Stomach (tissue), 4 donors: ENCODE data around the gene ATG7.

Source experiments
- POLR2AphosphoS5 ChIP-seq, 3 donors: sonication (generic); formaldehyde crosslinking; IDR thresholded peaks; one replicate each; pipeline ENCODE4 v1.6.1; 2016; ENCODE audit warnings: antibody characterized with exemption in 3 of 3
- TF ChIP-seq, protein P1 (sequence below), 7 experiments: fragments of 450-650 bp in 4 of 7; fragments of 200-600 bp in 3 of 7; sonication (generic) in 3 of 7; IDR thresholded peaks; one replicate each; pipeline ENCODE4 v1.5.1; 2016 to 2019; ENCODE audit warnings: antibody characterized with exemption in 7 of 7, control low read depth in 2 of 7, mild to moderate bottlenecking in 1 of 7

DNA sequence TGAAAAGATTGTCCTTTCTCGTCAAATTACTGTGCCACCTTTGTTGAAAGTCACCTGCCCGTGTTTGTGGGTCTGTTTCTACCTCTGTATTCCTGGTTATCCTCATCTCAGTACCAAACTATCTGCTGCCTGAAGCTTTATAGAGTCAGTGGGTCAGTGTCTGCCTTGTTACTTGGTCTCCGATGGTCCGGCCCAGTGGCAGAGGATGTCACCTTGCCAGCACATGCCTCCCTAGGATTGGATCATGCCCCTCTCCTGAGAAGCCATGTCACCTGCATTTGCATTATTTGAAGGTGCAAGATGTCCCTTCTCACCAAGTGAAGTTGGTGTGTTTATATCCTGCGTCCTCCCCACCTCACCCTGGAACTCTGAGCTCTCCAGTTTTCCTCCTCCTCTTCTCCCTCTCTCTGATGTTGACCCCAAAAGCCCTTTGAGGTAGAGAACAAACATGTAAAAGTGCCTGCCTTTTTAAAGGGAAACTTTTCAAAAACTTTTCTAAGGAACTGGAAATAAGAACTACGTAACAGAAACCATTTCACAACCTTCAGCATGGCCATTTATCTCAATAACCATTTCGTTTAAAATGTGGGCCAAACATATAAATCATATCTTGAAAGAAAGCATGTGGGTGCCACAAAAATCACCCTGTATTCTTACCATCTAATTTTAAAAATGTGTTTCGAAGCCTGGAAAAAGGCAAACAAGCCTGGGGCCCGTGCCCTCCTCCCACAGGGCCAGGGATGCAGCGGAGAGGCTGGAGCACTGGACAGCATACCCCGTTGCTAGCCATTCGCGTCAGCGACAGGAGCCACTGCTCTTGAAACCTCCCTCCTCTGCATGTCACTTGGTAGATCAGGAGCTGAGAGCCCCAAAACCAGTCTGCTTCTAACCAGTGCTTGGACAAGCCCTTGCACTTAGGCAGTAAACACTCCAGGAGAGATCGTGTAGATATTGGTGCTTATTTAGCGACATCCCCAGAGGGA, 269.4 kb downstream of the ATG7 start:
- TF ChIP-seq, protein P1, sequence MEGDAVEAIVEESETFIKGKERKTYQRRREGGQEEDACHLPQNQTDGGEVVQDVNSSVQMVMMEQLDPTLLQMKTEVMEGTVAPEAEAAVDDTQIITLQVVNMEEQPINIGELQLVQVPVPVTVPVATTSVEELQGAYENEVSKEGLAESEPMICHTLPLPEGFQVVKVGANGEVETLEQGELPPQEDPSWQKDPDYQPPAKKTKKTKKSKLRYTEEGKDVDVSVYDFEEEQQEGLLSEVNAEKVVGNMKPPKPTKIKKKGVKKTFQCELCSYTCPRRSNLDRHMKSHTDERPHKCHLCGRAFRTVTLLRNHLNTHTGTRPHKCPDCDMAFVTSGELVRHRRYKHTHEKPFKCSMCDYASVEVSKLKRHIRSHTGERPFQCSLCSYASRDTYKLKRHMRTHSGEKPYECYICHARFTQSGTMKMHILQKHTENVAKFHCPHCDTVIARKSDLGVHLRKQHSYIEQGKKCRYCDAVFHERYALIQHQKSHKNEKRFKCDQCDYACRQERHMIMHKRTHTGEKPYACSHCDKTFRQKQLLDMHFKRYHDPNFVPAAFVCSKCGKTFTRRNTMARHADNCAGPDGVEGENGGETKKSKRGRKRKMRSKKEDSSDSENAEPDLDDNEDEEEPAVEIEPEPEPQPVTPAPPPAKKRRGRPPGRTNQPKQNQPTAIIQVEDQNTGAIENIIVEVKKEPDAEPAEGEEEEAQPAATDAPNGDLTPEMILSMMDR (IDR thresholded peaks at IDR 0.05), result no peak
- no peak for TF ChIP-seq POLR2AphosphoS5 (IDR thresholded peaks at IDR 0.05)
